Measurements from ENCODE around the gene NOS1AP.

Gene NOS1AP

DNA sequence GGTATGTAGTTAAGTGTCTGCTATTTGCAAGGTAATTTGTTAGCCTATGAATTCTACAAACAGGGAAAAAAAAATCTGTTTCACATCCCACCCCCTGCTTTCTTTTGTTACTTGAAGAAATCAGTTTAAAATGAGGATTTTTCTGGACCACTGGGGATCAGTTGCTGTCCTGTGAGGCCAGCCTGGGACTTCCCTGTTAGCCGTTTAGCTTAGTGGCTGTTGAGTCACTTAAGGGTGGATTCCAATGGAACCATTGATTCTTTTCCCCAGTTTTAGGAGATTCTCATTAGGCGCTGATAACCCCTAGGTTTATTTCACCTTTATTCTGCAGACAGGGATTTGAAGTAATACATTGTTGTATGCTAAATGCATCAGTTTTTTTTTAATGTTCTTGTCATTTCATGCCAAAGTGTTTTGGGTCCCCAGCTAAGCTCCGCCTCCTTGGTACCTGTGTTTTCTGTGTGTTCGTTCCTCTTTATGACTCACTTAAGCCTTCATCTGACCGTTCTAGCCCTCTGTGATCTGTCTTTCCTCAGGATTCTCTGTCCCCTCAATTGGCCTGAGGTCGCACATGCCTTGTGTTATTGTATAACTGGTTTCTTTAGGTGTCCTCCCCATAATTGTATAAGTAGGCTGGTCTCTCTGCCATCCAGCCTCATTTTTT is 59.3 kb downstream of the NOS1AP start:
- Mint-ChIP-seq H3K4me1 (ENCODE audit: low read depth) (no peaks in the 10 kb centered on the region), H3K27me3 (ENCODE audit: low read depth) (peaks cover 11% of the 10 kb centered on the region), H3K9me3 (no peaks in the 10 kb centered on the region), H3K36me3 (ENCODE audit: low read depth) (no peaks in the 10 kb centered on the region), H3K4me3 (no peak overlapping the region), H3K27ac (no peak overlapping the region)

- Mint-ChIP-seq H3K27ac (no peak overlapping the region), H3K27me3 (ENCODE audit: low read depth) (peaks cover 15% of the 10 kb centered on the region), H3K4me1 (ENCODE audit: low read depth) (no peaks in the 10 kb centered on the region)
These were observed 60.8 kb downstream of the NOS1AP start for GRCh38 chr1:162130308-162130707.

GRCh38 chr1:162131400-162132321 is 62.2 kb downstream of the NOS1AP start:
- H3K9me3 Mint-ChIP-seq = no peaks in the 10 kb centered on the region
- H3K36me3 Mint-ChIP-seq (ENCODE audit: low read depth) = no peaks in the 10 kb centered on the region
- H3K27me3 Mint-ChIP-seq (ENCODE audit: low read depth) = peaks cover 17% of the 10 kb centered on the region
- H3K4me1 Mint-ChIP-seq (ENCODE audit: low read depth) = no peaks in the 10 kb centered on the region
- H3K4me3 Mint-ChIP-seq = no peak overlapping the region
- no peak overlapping the region for H3K27ac Mint-ChIP-seq

More at GRCh38 chr1:162130308-162130707, 60.8 kb downstream of the NOS1AP start:
- no peaks in the 10 kb centered on the region for H3K9me3 Mint-ChIP-seq
- no peak overlapping the region for H3K4me3 Mint-ChIP-seq
- H3K36me3 Mint-ChIP-seq (ENCODE audit: low read depth) = no peaks in the 10 kb centered on the region

DNA sequence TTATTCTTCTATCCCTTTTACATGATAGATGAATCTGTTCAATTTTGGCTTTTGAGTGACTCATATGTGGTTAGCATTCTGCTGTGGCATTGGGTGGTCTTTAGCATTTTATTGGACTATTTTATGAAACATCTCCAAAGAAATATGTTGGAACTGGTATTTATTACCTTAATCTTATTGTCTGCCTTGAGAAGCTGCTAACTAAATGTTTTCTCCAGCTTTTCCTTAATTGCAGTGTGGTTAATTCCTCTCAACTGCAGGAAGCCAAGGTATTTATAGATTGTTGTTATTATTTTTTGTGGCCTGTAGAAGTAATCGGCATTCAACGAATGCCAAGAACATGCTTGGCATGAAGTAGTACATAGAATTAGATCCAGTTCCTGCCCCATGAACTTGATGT is 64.1 kb downstream of the NOS1AP start:
- Mint-ChIP-seq H3K9me3 (no peaks in the 10 kb centered on the region), H3K4me1 (ENCODE audit: low read depth) (no peaks in the 10 kb centered on the region), H3K27me3 (ENCODE audit: low read depth) (peaks cover 21% of the 10 kb centered on the region), H3K4me3 (no peak overlapping the region), H3K36me3 (ENCODE audit: low read depth) (no peaks in the 10 kb centered on the region), H3K27ac (no peak overlapping the region)

GRCh38 chr1:162134646-162135045 is 65.2 kb downstream of the NOS1AP start:
- Mint-ChIP-seq H3K4me1 (ENCODE audit: low read depth) (no peaks in the 10 kb centered on the region), H3K27me3 (ENCODE audit: low read depth) (peaks cover 19% of the 10 kb centered on the region), H3K4me3 (no peak overlapping the region), H3K36me3 (ENCODE audit: low read depth) (no peaks in the 10 kb centered on the region), H3K27ac (no peak overlapping the region), H3K9me3 (no peaks in the 10 kb centered on the region)

DNA sequence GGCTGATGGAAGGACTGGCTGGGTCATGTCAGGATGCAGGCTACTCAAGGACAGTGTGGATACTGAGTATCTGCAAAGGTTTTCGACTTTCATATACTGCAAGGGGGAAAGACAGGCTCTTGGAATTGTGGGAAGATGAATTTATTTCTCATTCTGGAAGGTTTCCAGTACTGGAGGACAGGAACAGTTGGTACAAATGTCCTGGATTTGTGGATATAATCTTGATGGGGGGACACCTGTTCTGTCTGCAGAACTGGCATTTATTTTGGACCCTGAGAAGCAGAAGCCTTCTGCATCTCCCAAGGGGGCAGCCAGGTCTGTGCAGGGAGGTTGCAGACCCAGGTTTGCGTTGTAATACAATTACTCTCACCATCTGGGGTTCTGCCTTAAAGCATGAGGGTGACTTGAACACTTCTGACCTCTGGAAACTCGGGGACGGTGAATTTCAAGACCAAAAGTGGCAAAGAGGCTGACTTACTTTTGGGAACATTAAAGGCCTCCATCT is 65.8 kb downstream of the NOS1AP start:
- H3K36me3 Mint-ChIP-seq (ENCODE audit: low read depth) = no peaks in the 10 kb centered on the region
- H3K27ac Mint-ChIP-seq = no peak overlapping the region
- no peaks in the 10 kb centered on the region for H3K9me3 Mint-ChIP-seq
- no peaks in the 10 kb centered on the region for H3K4me1 Mint-ChIP-seq (ENCODE audit: low read depth)
- H3K4me3 Mint-ChIP-seq = no peak overlapping the region
- peaks cover 19% of the 10 kb centered on the region for H3K27me3 Mint-ChIP-seq (ENCODE audit: low read depth)

- H3K4me1 Mint-ChIP-seq (ENCODE audit: low read depth) = no peaks in the 10 kb centered on the region
- no peak overlapping the region for H3K27ac Mint-ChIP-seq
- peaks cover 24% of the 10 kb centered on the region for H3K27me3 Mint-ChIP-seq (ENCODE audit: low read depth)
- no peak overlapping the region for H3K4me3 Mint-ChIP-seq
- H3K36me3 Mint-ChIP-seq (ENCODE audit: low read depth) = no peaks in the 10 kb centered on the region
- H3K9me3 Mint-ChIP-seq = no peaks in the 10 kb centered on the region
These were observed 67.3 kb downstream of the NOS1AP start for GRCh38 chr1:162136760-162137159.

GRCh38 chr1:162137179-162137960 is 67.9 kb downstream of the NOS1AP start:
- H3K4me3 Mint-ChIP-seq = no peak overlapping the region
- H3K27me3 Mint-ChIP-seq (ENCODE audit: low read depth) = peaks cover 26% of the 10 kb centered on the region
- no peaks in the 10 kb centered on the region for H3K4me1 Mint-ChIP-seq (ENCODE audit: low read depth)
- no peaks in the 10 kb centered on the region for H3K9me3 Mint-ChIP-seq
- H3K36me3 Mint-ChIP-seq (ENCODE audit: low read depth) = no peaks in the 10 kb centered on the region
- no peak overlapping the region for H3K27ac Mint-ChIP-seq

- H3K4me1 Mint-ChIP-seq (ENCODE audit: low read depth) = no peaks in the 10 kb centered on the region
- H3K27me3 Mint-ChIP-seq (ENCODE audit: low read depth) = peaks cover 26% of the 10 kb centered on the region
- H3K9me3 Mint-ChIP-seq = no peaks in the 10 kb centered on the region
- H3K27ac Mint-ChIP-seq = no peak overlapping the region
- H3K4me3 Mint-ChIP-seq = no peak overlapping the region
- H3K36me3 Mint-ChIP-seq (ENCODE audit: low read depth) = no peaks in the 10 kb centered on the region
These were observed 68.6 kb downstream of the NOS1AP start for GRCh38 chr1:162138112-162138511.

GRCh38 chr1:162138599-162139181 is 69.2 kb downstream of the NOS1AP start:
- H3K27me3 Mint-ChIP-seq (ENCODE audit: low read depth) = peaks cover 26% of the 10 kb centered on the region
- no peaks in the 10 kb centered on the region for H3K36me3 Mint-ChIP-seq (ENCODE audit: low read depth)
- H3K4me3 Mint-ChIP-seq = no peak overlapping the region

GRCh38 chr1:162139211-162139610 is 69.7 kb downstream of the NOS1AP start:
- H3K27ac Mint-ChIP-seq = no peak overlapping the region
- H3K9me3 Mint-ChIP-seq = no peaks in the 10 kb centered on the region
- H3K4me3 Mint-ChIP-seq = no peak overlapping the region
- H3K36me3 Mint-ChIP-seq (ENCODE audit: low read depth) = no peaks in the 10 kb centered on the region
- no peaks in the 10 kb centered on the region for H3K4me1 Mint-ChIP-seq (ENCODE audit: low read depth)
- peaks cover 26% of the 10 kb centered on the region for H3K27me3 Mint-ChIP-seq (ENCODE audit: low read depth)

More at GRCh38 chr1:162138599-162139181, 69.2 kb downstream of the NOS1AP start:
- Mint-ChIP-seq H3K9me3 (no peaks in the 10 kb centered on the region), H3K27ac (no peak overlapping the region), H3K4me1 (ENCODE audit: low read depth) (no peaks in the 10 kb centered on the region)

DNA sequence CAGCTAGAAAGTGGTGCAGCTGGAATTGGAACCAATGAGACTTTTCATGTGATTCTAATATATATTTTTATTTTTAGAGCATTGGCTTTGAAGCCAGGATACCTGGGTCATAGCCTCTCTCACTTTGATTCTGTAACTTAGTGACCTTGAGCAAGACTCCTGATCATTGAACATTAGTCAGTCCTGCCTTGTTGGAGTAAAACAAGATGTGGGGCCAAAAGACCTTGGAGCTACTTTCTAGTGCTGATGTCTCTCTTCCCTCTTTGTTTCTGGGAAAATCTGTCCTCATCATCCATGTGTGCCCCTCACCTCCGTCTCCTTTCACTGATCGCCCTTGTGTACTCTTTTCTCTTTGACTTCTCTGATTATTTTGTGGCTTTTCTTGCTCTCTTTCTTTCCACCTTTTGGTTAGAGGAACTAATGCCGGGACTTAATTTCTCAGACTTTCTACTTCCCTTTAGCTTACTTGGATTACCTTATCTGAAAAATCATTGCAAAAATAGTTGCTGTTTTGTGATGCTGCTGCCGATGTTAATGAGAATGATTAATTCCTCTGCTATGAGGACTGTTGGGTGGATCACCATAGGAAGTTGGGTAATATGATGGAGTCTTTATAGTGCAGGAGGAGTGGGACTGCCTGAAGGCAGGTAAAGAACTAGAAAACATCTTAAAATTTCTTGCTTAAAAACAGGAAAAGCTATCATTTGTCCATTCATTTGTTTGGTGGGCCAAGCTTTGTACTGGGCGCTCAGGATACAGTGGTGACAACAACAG is 72.0 kb downstream of the NOS1AP start:
- Mint-ChIP-seq H3K27ac (no peak overlapping the region), H3K4me3 (no peak overlapping the region), H3K36me3 (ENCODE audit: low read depth) (no peaks in the 10 kb centered on the region), H3K27me3 (ENCODE audit: low read depth) (peaks cover 21% of the 10 kb centered on the region), H3K4me1 (ENCODE audit: low read depth) (no peaks in the 10 kb centered on the region), H3K9me3 (no peaks in the 10 kb centered on the region)

- H3K4me3 Mint-ChIP-seq = no peak overlapping the region
- H3K9me3 Mint-ChIP-seq = no peaks in the 10 kb centered on the region
- H3K27ac Mint-ChIP-seq = no peak overlapping the region
These were observed 73.5 kb downstream of the NOS1AP start for GRCh38 chr1:162142968-162143367.

More at GRCh38 chr1:162142968-162143367, 73.5 kb downstream of the NOS1AP start:
- no peaks in the 10 kb centered on the region for H3K4me1 Mint-ChIP-seq (ENCODE audit: low read depth)
- no peaks in the 10 kb centered on the region for H3K36me3 Mint-ChIP-seq (ENCODE audit: low read depth)
- peaks cover 13% of the 10 kb centered on the region for H3K27me3 Mint-ChIP-seq (ENCODE audit: low read depth)
